Fibroblast of lung (primary cell): ENCODE data around the gene WNK2. TPM values are rescaled to one million over a fixed set of nuclear protein-coding genes. Genes with fewer than 3 reads are reported as not detected.

ENCODE experiments used
- DNase-seq, 2 donors: peaks; one replicate each; pipeline versions ENCODE4 v3.0.0 to v3.0.0-alpha.2; 2010; ENCODE audit warnings: low read depth in 2 of 2
- H2AFZ ChIP-seq: 2 replicates; pipeline ENCODE4 v1.5.1; 2012; ENCODE audit warnings: low read length, control low read depth, inconsistent platforms
- H3K27ac ChIP-seq: 2 replicates; pipeline ENCODE4 v1.5.1; 2011; ENCODE audit warnings: low read length, control low read depth; ENCODE audit not compliant: insufficient read depth
- H3K27me3 ChIP-seq: 2 replicates; pipeline ENCODE4 v1.5.1; 2011; ENCODE audit warnings: mild to moderate bottlenecking, low read length; ENCODE audit not compliant: control insufficient read depth, insufficient read depth
- H3K36me3 ChIP-seq: 2 replicates; pipeline ENCODE4 v1.5.1; 2011; ENCODE audit warnings: low read length; ENCODE audit not compliant: control insufficient read depth, insufficient read depth
- H3K4me1 ChIP-seq: 2 replicates; pipeline ENCODE4 v1.5.1; 2011; ENCODE audit warnings: low read length; ENCODE audit not compliant: control insufficient read depth, insufficient read depth; ENCODE audit errors: extremely low read depth
- H3K4me2 ChIP-seq: 2 replicates; pipeline ENCODE4 v1.5.1; 2011; ENCODE audit warnings: low read length, control low read depth; ENCODE audit not compliant: insufficient read depth; ENCODE audit errors: extremely low read depth
- H3K4me3 ChIP-seq, 4 experiments: fragments of 200-600 bp in 1 of 4; sonication (generic) in 1 of 4; replicated peaks in 1 of 4; 2 replicates each; pipeline ENCODE4 v1.5.1; 2011 to 2016; ENCODE audit warnings: low read length in 4 of 4, low read depth in 3 of 4, mild to moderate bottlenecking in 3 of 4, control low read depth in 2 of 4, inconsistent platforms in 1 of 4, mixed read lengths in 1 of 4; ENCODE audit not compliant: insufficient read depth in 1 of 4; ENCODE audit errors: control extremely low read depth in 1 of 4
- H3K79me2 ChIP-seq: 2 replicates; pipeline ENCODE4 v1.5.1; 2012; ENCODE audit warnings: mild to moderate bottlenecking, low read length, inconsistent platforms; ENCODE audit not compliant: control insufficient read depth, insufficient read depth
- H3K9ac ChIP-seq: 2 replicates; pipeline ENCODE4 v1.5.1; 2011; ENCODE audit warnings: mild to moderate bottlenecking, low read length, control low read depth; ENCODE audit not compliant: insufficient read depth
- H3K9me3 ChIP-seq: 2 replicates; pipeline ENCODE4 v1.5.1; 2012; ENCODE audit warnings: low read depth, low read length; ENCODE audit not compliant: control insufficient read depth, insufficient read depth
- H4K20me1 ChIP-seq: 2 replicates; pipeline ENCODE4 v1.5.1; 2011; ENCODE audit warnings: low read length; ENCODE audit not compliant: control insufficient read depth, insufficient read depth; ENCODE audit errors: extremely low read depth
- EZH2 ChIP-seq: IDR thresholded peaks from 2 replicates; pipeline ENCODE4 v1.5.1; 2012; ENCODE audit warnings: low read length, control low read depth, mild to moderate bottlenecking; ENCODE audit errors: missing control alignments
- polyA plus RNA-seq, 2 donors: library from polyadenylated mRNA; depleted of rRNA in 1 of 2; stranded (reverse) in 1 of 2; unstranded in 1 of 2; fragments of >200 nt; gene quantifications; 2 replicates each; pipeline ENCODE4 v1.2.1, GENCODE V29; 2011 to 2012; ENCODE audit warnings: missing spikeins in 1 of 2
- total RNA-seq: library from RNA; depleted of rRNA; stranded (reverse); fragments of >200 nt; gene quantifications from 2 replicates; pipeline ENCODE4 v1.2.1, GENCODE V29; 2014
- TF ChIP-seq, protein P1 (sequence below), 2 donors: IDR thresholded peaks in 1 of 2; conservative IDR thresholded peaks in 1 of 2; 1 replicate in 1 of 2; 2 replicates in 1 of 2; pipeline ENCODE4 v1.5.1; 2011 to 2012; ENCODE audit warnings: low read length in 2 of 2, control low read depth in 1 of 2, inconsistent platforms in 1 of 2, low read depth in 1 of 2, mild to moderate bottlenecking in 1 of 2

WNK2 gene
- total and polyA plus RNA-seq, 2 donors (not counting 1 experiment from before 2014, with no cell fraction given), result not detected

DNA sequence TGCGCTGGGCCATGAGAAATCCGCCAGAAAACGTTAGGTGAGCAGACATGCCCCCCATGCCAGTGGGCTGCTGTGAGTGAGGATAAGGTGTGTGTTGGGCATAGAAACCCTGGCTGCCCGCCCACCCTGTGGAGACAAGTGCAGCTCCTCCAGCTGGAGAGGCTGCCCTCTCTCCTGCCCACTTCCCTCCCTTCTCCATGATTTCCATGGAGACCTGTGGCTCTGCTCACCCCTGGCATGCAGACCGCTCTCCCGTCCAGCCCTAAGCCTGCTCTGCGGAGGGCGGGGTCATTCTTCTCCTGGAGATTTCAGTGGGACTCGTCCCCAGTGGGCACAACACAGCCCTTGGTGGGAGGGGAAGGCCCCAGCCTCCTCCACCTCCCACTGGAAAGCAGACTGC lies 134.5 kb downstream of the WNK2 start:
- H4K20me1 ChIP-seq, result no peaks in the 10 kb centered on the region
- no peak overlapping the region for H3K9ac ChIP-seq
- DNase-seq, result no peak
- H3K9me3 ChIP-seq, result no peaks in the 10 kb centered on the region
- H3K79me2 ChIP-seq, result no peaks in the 10 kb centered on the region
- no peak overlapping the region for H3K4me3 ChIP-seq
- no peaks in the 10 kb centered on the region for H3K36me3 ChIP-seq
- H3K4me2 ChIP-seq, result no peak overlapping the region
- no peak for TF ChIP-seq EZH2
- TF ChIP-seq, protein P1, sequence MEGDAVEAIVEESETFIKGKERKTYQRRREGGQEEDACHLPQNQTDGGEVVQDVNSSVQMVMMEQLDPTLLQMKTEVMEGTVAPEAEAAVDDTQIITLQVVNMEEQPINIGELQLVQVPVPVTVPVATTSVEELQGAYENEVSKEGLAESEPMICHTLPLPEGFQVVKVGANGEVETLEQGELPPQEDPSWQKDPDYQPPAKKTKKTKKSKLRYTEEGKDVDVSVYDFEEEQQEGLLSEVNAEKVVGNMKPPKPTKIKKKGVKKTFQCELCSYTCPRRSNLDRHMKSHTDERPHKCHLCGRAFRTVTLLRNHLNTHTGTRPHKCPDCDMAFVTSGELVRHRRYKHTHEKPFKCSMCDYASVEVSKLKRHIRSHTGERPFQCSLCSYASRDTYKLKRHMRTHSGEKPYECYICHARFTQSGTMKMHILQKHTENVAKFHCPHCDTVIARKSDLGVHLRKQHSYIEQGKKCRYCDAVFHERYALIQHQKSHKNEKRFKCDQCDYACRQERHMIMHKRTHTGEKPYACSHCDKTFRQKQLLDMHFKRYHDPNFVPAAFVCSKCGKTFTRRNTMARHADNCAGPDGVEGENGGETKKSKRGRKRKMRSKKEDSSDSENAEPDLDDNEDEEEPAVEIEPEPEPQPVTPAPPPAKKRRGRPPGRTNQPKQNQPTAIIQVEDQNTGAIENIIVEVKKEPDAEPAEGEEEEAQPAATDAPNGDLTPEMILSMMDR (conservative IDR thresholded peaks at IDR 0.05 in 1 of 2, IDR thresholded peaks at IDR 0.05 in 1 of 2; ENCODE audit: low read depth in 1 of 2, low read length in 2 of 2), result no peak
- H2AFZ ChIP-seq, result no peak overlapping the region
- H3K27me3 ChIP-seq, result no peaks in the 10 kb centered on the region
- no peaks in the 10 kb centered on the region for H3K4me1 ChIP-seq
- no peak overlapping the region for H3K27ac ChIP-seq

DNA sequence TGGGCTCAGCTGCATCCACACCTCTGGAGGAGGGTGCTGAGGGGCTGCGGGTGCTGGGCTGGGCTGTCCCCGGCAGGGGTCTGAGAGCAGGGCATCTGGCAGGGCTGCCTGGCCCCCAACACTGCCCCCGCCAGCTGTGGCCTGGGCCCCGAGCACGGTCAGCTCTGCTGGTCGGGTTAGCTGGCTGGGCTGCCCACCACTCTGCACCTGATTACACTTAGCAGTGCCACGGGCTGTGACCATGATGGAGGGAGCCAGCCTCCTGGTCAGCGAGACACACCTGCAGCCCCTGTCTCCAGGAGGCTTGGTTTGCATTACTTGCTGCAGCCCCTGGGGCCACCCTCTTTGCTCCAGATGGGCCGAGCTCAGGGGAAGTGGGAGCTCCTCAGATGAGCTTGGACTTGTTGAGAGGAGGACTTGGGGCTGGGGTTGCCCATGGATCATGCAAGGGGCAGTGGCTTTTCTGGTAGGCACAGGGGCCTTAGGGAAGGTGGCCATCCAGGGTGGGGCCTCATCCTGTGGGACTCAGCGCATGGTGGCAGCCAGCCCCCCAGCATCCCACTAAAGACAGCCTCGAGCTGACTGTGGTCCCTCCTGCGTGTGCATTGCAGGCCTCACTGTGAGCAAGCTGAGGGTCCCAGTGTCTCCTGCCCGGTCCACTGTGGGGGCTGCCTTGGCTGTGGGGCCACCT lies 135.5 kb downstream of the WNK2 start:
- no peaks in the 10 kb centered on the region for H3K9me3 ChIP-seq
- no peaks in the 10 kb centered on the region for H4K20me1 ChIP-seq
- no peaks in the 10 kb centered on the region for H3K36me3 ChIP-seq
- no peak overlapping the region for H3K27ac ChIP-seq
- no peak overlapping the region for H3K4me3 ChIP-seq
- H3K9ac ChIP-seq, result no peak overlapping the region
- no peak for DNase-seq
- no peaks in the 10 kb centered on the region for H3K79me2 ChIP-seq
- no peak overlapping the region for H2AFZ ChIP-seq
- no peak for TF ChIP-seq EZH2
- TF ChIP-seq, protein P1 (conservative IDR thresholded peaks at IDR 0.05 in 1 of 2, IDR thresholded peaks at IDR 0.05 in 1 of 2; ENCODE audit: low read depth in 1 of 2, low read length in 2 of 2), result no peak
- no peak overlapping the region for H3K4me2 ChIP-seq
- no peaks in the 10 kb centered on the region for H3K4me1 ChIP-seq
- no peaks in the 10 kb centered on the region for H3K27me3 ChIP-seq

DNA sequence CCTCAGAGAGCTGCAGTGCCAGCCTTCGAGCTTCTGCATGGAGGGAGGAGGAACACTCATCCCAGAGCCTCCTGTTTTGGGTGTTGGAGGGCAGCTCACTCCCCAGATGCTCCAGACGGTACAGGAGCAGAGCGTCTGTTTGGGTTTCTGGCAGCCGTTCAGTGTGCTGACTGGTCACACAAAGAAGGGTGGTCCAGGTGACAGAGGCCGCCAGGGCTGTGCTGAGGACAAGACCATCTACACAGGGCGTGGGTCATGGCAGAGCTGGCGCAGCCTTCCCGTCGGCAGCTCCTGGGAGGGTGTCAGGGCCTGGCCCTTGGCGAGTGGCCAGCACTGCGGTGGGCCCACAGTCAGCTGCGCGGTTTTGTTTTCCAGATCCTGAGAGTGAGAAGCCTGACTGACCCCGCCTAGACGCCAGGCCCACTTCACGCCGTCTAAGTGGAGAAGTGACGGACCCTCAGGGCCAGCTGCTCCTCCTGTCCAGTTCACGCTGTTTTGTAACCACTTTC lies 136.1 kb downstream of the WNK2 start:
- Histone ChIP-seq H3K9ac (no peak overlapping the region), H3K36me3 (no peaks in the 10 kb centered on the region), H2AFZ (no peak overlapping the region), H3K27ac (no peak overlapping the region), H3K4me1 (no peaks in the 10 kb centered on the region), H4K20me1 (no peaks in the 10 kb centered on the region), H3K9me3 (no peaks in the 10 kb centered on the region), H3K4me2 (no peak overlapping the region), H3K4me3 (no peak overlapping the region), H3K79me2 (no peaks in the 10 kb centered on the region), H3K27me3 (no peaks in the 10 kb centered on the region)
- TF ChIP-seq EZH2, result no peak
- TF ChIP-seq, protein P1 (conservative IDR thresholded peaks at IDR 0.05 in 1 of 2, IDR thresholded peaks at IDR 0.05 in 1 of 2; ENCODE audit: low read depth in 1 of 2, low read length in 2 of 2), result no peak
- DNase-seq, result peak; percentile 3 to 4
